ENCODE data around the gene GCK. TPM values are rescaled to one million over a fixed set of nuclear protein-coding genes. Genes with fewer than 3 reads are reported as not detected.

The GCK gene
- total and polyA plus RNA-seq, 12 donors = 0.09 to 2.1 (median 0.50) TPM; not detected in 3

- 78 to 81% (median 80%) methylated on average over 13 to 16 of the region's 16 CpGs for WGBS, 4 donors
- Histone ChIP-seq H3K9me3 (replicated peaks in 1 of 3) (no peaks in the 10 kb centered on the region), H3K4me1 (replicated peaks in 1 of 2) (peaks cover 0 to 5% of the 10 kb centered on the region in 2 donors), H3K4me3 (no peak overlapping the region), H3K36me3 (replicated peaks in 1 of 2) (no peaks in the 10 kb centered on the region), H3K27ac (no peak overlapping the region), H3K27me3 (no peaks in the 10 kb centered on the region)
- TF ChIP-seq CTCF (IDR thresholded peaks at IDR 0.05) (no peak), POLR2A (IDR thresholded peaks at IDR 0.05) (no peak)
- DNase-seq = peak in 2 of 7 donors; percentile 9 to 39
- intact Hi-C loops (cut with DNase I) = no loop called here
Measured at GRCh38 chr7:44188480-44189225, 586 bp downstream of the GCK start.

GRCh38 chr7:44187636-44188416 lies 1.4 kb downstream of the GCK start:
- H3K4me3 ChIP-seq = no peak overlapping the region
- peaks cover 0 to 5% of the 10 kb centered on the region in 2 donors for H3K4me1 ChIP-seq (replicated peaks in 1 of 2)
- no peak for TF ChIP-seq POLR2A (IDR thresholded peaks at IDR 0.05)
- no peak for TF ChIP-seq CTCF (IDR thresholded peaks at IDR 0.05)
- WGBS, 4 donors = 52 to 81% (median 65%) methylated on average over 8 to 9 of the region's 9 CpGs
- peak in 2 of 7 donors; percentile 12 to 51 for DNase-seq
- no peaks in the 10 kb centered on the region for H3K27me3 ChIP-seq
- no peak overlapping the region for H3K27ac ChIP-seq
- H3K36me3 ChIP-seq (replicated peaks in 1 of 2) = no peaks in the 10 kb centered on the region
- H3K9me3 ChIP-seq (replicated peaks in 1 of 3) = peaks cover 0 to under 1% (median 0%) of the 10 kb centered on the region in 3 donors
- intact Hi-C loops (cut with DNase I) = no loop called here

DNA sequence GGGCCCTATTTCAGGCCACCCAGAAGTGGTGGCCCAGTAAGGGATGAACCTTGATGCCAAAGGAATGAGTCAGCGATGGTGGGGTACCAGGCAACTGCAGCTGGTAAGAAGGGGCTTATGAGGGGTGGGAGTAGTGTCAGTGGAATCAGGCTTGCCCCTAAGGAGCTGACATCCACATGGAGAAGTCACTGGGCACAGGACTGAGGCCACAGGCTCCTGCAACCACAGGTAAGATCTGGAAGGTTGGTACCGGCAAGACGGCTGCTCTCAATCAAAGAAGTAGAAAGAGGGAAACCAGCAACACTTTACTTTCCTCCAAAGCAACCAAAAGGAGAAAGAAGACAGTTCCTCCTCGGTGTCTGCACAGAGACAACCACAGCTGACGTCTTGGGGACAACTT lies 2.5 kb downstream of the GCK start:
- 71 to 86% (median 84%) methylated on average over 5 of the region's 5 CpGs for WGBS, 4 donors
- peaks cover 0 to 5% of the 10 kb centered on the region in 2 donors for H3K4me1 ChIP-seq (replicated peaks in 1 of 2)
- H3K36me3 ChIP-seq (replicated peaks in 1 of 2) = no peaks in the 10 kb centered on the region
- peaks cover 0 to 3% (median 0%) of the 10 kb centered on the region in 3 donors for H3K9me3 ChIP-seq (replicated peaks in 1 of 3)
- TF ChIP-seq CTCF (IDR thresholded peaks at IDR 0.05) (no peak), POLR2A (IDR thresholded peaks at IDR 0.05) (no peak)
- H3K27ac ChIP-seq = no peak overlapping the region
- intact Hi-C loops (cut with DNase I) = no loop called here
- peak in 2 of 7 donors; percentile 4 to 41 for DNase-seq
- H3K4me3 ChIP-seq = no peak overlapping the region
- H3K27me3 ChIP-seq = no peaks in the 10 kb centered on the region

DNA sequence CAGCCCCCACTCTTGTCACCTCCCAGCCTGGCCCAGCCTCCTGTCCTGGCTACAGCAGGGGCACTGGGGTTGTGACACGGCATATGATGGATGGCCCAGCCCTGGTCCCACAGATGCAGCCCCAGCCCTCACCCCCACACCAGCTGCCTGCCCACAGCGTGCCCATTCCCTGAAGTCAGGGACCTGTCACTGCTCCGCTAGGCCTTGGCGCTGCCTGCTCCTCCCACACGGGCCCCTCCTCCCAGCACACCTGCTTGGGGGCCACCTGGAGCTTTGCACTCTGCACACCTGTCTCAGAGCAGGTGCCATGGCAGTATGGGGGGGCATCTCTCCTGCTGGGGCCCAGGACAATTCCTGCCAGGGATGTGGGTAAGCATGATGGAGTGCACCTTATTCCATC lies 3.5 kb downstream of the GCK start:
- WGBS, 4 donors = 77 to 87% (median 85%) methylated on average over 5 of the region's 5 CpGs; no CpG with 5 or more reads in 1 of the 4 donors
- Histone ChIP-seq H3K27ac (no peak overlapping the region), H3K4me3 (no peak overlapping the region), H3K4me1 (replicated peaks in 1 of 2) (peaks cover 0 to 5% of the 10 kb centered on the region in 2 donors), H3K27me3 (no peaks in the 10 kb centered on the region), H3K36me3 (replicated peaks in 1 of 2) (no peaks in the 10 kb centered on the region), H3K9me3 (replicated peaks in 1 of 3) (peaks cover 0 to 3% (median 0%) of the 10 kb centered on the region in 3 donors)
- DNase-seq = no peak
- TF ChIP-seq CTCF (IDR thresholded peaks at IDR 0.05) = no peak
- no peak for TF ChIP-seq POLR2A (IDR thresholded peaks at IDR 0.05)
- intact Hi-C loops (cut with DNase I) = no loop called here

Measured in adrenal gland (tissue), 12 donors.